ENCODE data around the gene SLC5A11.

SLC5A11 gene

GRCh38 chr16:24915019-24915418 lies 69.3 kb downstream of the SLC5A11 start:
- H3K36me3 ChIP-seq (ENCODE audit: control insufficient read depth in 5 of 5, insufficient read depth in 5 of 5, low read length in 5 of 5): peaks cover 0 to 33% (median 30%) of the 10 kb centered on the region in 5 donors
- H3K9ac ChIP-seq (ENCODE audit: low read length in 5 of 5): no peak overlapping the region
- no peak overlapping the region for H3K27ac ChIP-seq (ENCODE audit: low read depth, low read length)
- H3K4me1 ChIP-seq (ENCODE audit: control insufficient read depth in 5 of 5, insufficient read depth in 5 of 5, low read length in 5 of 5): no peaks in the 10 kb centered on the region
- H3K9me3 ChIP-seq (ENCODE audit: control insufficient read depth in 5 of 5, low read length in 5 of 5): peaks cover 0 to 4% (median 0%) of the 10 kb centered on the region in 5 donors
- H3K4me3 ChIP-seq (ENCODE audit: low read depth in 1 of 5, low read length in 5 of 5): no peak overlapping the region
- H3K27me3 ChIP-seq (ENCODE audit: control insufficient read depth in 5 of 5, insufficient read depth in 4 of 5, low read length in 5 of 5): no peaks in the 10 kb centered on the region

DNA sequence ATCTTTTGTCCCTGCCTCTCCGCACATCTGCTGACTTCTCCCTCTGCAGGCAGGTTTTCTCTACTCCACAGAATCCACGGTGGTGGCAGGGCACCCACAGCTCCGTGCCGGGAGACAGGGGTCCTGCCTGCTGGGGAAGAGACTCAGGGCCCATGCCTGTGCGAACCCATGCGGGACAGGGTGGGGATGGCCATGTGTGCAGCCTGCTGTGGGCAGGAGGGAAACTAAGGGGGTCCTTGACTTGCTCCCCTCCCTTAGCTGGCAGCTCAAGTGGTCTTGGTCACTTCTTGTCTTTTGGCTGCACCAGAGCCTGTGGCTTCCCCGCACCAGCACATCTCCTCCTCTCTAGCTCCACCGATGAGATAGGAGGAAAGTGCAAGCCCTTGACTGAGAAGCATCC lies 69.8 kb downstream of the SLC5A11 start:
- no peak overlapping the region for H3K27ac ChIP-seq (ENCODE audit: low read depth, low read length)
- peaks cover 0 to 38% (median 36%) of the 10 kb centered on the region in 5 donors for H3K36me3 ChIP-seq (ENCODE audit: control insufficient read depth in 5 of 5, insufficient read depth in 5 of 5, low read length in 5 of 5)
- H3K4me3 ChIP-seq (ENCODE audit: low read depth in 1 of 5, low read length in 5 of 5): no peak overlapping the region
- no peaks in the 10 kb centered on the region for H3K4me1 ChIP-seq (ENCODE audit: control insufficient read depth in 5 of 5, insufficient read depth in 5 of 5, low read length in 5 of 5)
- no peak overlapping the region for H3K9ac ChIP-seq (ENCODE audit: low read length in 5 of 5)
- no peaks in the 10 kb centered on the region for H3K27me3 ChIP-seq (ENCODE audit: control insufficient read depth in 5 of 5, insufficient read depth in 4 of 5, low read length in 5 of 5)
- peaks cover 0 to 4% (median 0%) of the 10 kb centered on the region in 5 donors for H3K9me3 ChIP-seq (ENCODE audit: control insufficient read depth in 5 of 5, low read length in 5 of 5)

DNA sequence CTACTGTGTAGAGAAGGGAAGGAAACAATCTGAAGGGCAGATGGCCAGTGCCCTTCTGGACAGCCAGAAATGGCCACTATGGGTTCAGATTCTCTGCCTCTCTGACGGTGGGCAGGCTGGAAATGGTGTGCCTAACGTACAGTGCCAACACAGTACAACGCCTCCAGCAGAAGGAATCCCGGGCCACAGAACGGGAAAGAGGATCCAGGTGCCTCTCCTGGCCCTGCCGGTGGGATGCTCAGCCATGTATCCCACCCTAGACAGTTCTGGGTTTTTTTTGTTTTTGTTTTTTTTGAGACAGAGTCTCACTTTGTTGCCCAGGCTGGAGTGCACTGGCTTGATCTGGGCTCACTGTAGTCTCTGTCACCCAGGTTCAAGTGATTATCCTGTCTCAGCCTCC lies 71.5 kb downstream of the SLC5A11 start:
- no peak overlapping the region for H3K27ac ChIP-seq (ENCODE audit: low read depth, low read length)
- H3K4me1 ChIP-seq (ENCODE audit: control insufficient read depth in 5 of 5, insufficient read depth in 5 of 5, low read length in 5 of 5): no peaks in the 10 kb centered on the region
- H3K4me3 ChIP-seq (ENCODE audit: low read depth in 1 of 5, low read length in 5 of 5): no peak overlapping the region
- H3K36me3 ChIP-seq (ENCODE audit: control insufficient read depth in 5 of 5, insufficient read depth in 5 of 5, low read length in 5 of 5): peaks cover 0 to 54% (median 52%) of the 10 kb centered on the region in 5 donors
- no peaks in the 10 kb centered on the region for H3K27me3 ChIP-seq (ENCODE audit: control insufficient read depth in 5 of 5, insufficient read depth in 4 of 5, low read length in 5 of 5)
- peaks cover 0 to 4% (median 0%) of the 10 kb centered on the region in 5 donors for H3K9me3 ChIP-seq (ENCODE audit: control insufficient read depth in 5 of 5, low read length in 5 of 5)
- no peak overlapping the region for H3K9ac ChIP-seq (ENCODE audit: low read length in 5 of 5)

DNA sequence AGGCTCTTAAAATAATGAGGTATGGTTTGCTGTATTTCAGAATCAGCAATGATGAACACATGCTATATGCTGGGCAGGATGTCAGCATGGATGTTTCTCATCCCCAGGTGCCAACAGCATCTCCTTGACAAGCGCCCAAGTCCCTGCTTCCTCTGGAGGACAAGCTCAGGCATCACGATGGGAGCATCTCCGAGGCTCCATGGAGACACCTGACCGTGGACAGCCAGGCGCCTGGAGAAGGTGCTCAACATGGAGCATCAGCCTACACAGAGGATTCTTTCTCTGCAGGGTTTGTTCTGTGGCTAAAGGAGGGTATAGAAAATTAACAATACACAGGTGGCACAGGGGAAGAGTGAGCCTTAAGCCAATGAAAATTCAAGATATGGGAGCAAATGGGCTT lies 72.1 kb downstream of the SLC5A11 start:
- Histone ChIP-seq H3K27me3 (ENCODE audit: control insufficient read depth in 5 of 5, insufficient read depth in 4 of 5, low read length in 5 of 5) (no peaks in the 10 kb centered on the region), H3K9me3 (ENCODE audit: control insufficient read depth in 5 of 5, low read length in 5 of 5) (peaks cover 0 to 4% (median 0%) of the 10 kb centered on the region in 5 donors), H3K36me3 (ENCODE audit: control insufficient read depth in 5 of 5, insufficient read depth in 5 of 5, low read length in 5 of 5) (peaks cover 0 to 57% (median 52%) of the 10 kb centered on the region in 5 donors), H3K4me3 (ENCODE audit: low read depth in 1 of 5, low read length in 5 of 5) (no peak overlapping the region), H3K9ac (ENCODE audit: low read length in 5 of 5) (no peak overlapping the region), H3K4me1 (ENCODE audit: control insufficient read depth in 5 of 5, insufficient read depth in 5 of 5, low read length in 5 of 5) (no peaks in the 10 kb centered on the region), H3K27ac (ENCODE audit: low read depth, low read length) (no peak overlapping the region)

DNA sequence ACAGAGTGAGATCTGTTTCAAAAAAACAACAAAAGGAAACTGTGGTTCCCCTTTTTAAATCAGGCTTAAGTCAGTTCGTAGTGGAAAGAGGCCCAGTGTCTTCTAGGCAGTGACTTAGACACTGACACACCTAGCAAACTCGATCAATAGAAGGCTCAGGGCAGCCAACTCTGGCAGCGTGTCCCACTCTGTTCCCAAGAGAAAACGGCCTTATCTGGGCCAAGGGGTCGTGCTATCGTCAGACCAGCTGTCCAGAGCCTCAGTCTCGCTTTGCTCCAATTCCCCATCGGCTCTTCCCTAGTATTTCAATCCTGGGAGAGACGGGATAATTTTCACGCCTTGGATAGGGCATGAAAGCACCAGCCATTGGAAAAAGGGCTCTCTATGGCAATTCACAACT lies 72.9 kb downstream of the SLC5A11 start:
- H3K9me3 ChIP-seq (ENCODE audit: control insufficient read depth in 5 of 5, low read length in 5 of 5): peaks cover 0 to 4% (median 0%) of the 10 kb centered on the region in 5 donors
- H3K27me3 ChIP-seq (ENCODE audit: control insufficient read depth in 5 of 5, insufficient read depth in 4 of 5, low read length in 5 of 5): no peaks in the 10 kb centered on the region
- no peak overlapping the region for H3K9ac ChIP-seq (ENCODE audit: low read length in 5 of 5)
- no peak overlapping the region for H3K27ac ChIP-seq (ENCODE audit: low read depth, low read length)
- H3K36me3 ChIP-seq (ENCODE audit: control insufficient read depth in 5 of 5, insufficient read depth in 5 of 5, low read length in 5 of 5): peaks cover 0 to 64% (median 58%) of the 10 kb centered on the region in 5 donors
- no peak overlapping the region for H3K4me3 ChIP-seq (ENCODE audit: low read depth in 1 of 5, low read length in 5 of 5)
- H3K4me1 ChIP-seq (ENCODE audit: control insufficient read depth in 5 of 5, insufficient read depth in 5 of 5, low read length in 5 of 5): no peaks in the 10 kb centered on the region

DNA sequence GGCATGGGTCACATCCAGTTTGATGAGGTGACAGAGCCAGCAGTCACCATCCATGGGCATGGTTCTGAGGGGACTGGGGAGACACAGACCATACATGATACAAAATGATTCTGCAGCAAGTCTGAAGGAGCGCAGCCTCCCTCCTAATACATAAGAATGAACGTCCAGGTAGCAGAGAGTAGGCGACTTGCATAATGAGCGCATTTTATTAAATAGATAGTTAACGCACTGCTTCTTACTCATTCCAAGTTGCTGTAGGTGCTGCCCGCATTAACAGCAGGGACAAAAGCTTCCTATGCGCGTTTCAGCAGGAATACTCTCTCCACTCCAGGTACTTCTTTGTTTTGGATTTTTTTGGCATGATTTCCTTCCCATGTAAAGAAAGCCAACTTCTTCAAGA lies 73.8 kb downstream of the SLC5A11 start:
- Histone ChIP-seq H3K36me3 (ENCODE audit: control insufficient read depth in 5 of 5, insufficient read depth in 5 of 5, low read length in 5 of 5) (peaks cover 0 to 73% (median 62%) of the 10 kb centered on the region in 5 donors), H3K4me1 (ENCODE audit: control insufficient read depth in 5 of 5, insufficient read depth in 5 of 5, low read length in 5 of 5) (no peaks in the 10 kb centered on the region), H3K9me3 (ENCODE audit: control insufficient read depth in 5 of 5, low read length in 5 of 5) (peaks cover 0 to 4% (median 0%) of the 10 kb centered on the region in 5 donors), H3K9ac (ENCODE audit: low read length in 5 of 5) (no peak overlapping the region), H3K4me3 (ENCODE audit: low read depth in 1 of 5, low read length in 5 of 5) (no peak overlapping the region), H3K27me3 (ENCODE audit: control insufficient read depth in 5 of 5, insufficient read depth in 4 of 5, low read length in 5 of 5) (no peaks in the 10 kb centered on the region), H3K27ac (ENCODE audit: low read depth, low read length) (no peak overlapping the region)

DNA sequence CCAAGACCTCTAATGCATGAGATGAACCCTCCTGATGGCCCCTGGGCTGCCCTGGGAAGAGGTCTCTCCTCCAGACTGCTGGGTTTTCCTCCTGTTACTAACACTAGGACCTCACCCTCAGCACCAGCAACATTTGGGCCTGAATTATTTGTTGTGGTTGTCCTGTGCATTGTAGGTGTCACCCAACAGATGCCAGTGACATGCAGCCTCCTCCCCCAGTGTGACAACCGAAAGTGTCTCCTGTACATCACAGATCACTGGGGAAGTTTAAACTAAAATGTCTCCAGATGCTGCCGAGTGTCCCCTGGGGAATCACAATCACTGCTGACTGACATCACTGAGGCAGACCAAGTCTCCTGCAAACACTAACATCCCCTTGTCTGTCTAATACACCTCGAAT lies 74.8 kb downstream of the SLC5A11 start:
- Histone ChIP-seq H3K9ac (ENCODE audit: low read length in 5 of 5) (no peak overlapping the region), H3K4me3 (ENCODE audit: low read depth in 1 of 5, low read length in 5 of 5) (no peak overlapping the region), H3K4me1 (ENCODE audit: control insufficient read depth in 5 of 5, insufficient read depth in 5 of 5, low read length in 5 of 5) (no peaks in the 10 kb centered on the region), H3K9me3 (ENCODE audit: control insufficient read depth in 5 of 5, low read length in 5 of 5) (no peaks in the 10 kb centered on the region), H3K27ac (ENCODE audit: low read depth, low read length) (no peak overlapping the region), H3K36me3 (ENCODE audit: control insufficient read depth in 5 of 5, insufficient read depth in 5 of 5, low read length in 5 of 5) (peaks cover 0 to 83% (median 64%) of the 10 kb centered on the region in 5 donors), H3K27me3 (ENCODE audit: control insufficient read depth in 5 of 5, insufficient read depth in 4 of 5, low read length in 5 of 5) (no peaks in the 10 kb centered on the region)

DNA sequence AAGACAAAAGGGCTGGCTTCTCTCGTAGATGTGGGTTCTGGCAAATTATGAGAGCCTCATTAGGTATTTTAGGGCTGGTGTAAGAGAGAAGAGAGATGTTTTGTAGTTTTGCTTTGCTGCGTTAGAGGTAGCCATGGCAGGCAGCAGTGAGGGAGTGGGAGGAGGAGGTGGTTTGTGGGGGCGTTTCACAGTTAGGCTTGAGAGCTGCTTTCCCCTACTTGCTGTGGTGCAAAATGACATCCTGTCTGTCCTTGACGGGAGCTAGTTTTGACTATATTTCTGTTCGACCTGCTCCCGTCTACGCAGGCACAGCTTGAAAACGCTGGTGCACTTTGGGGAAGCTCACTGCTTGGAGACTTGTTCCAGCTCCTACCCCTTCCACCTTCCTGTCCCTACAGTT lies 75.5 kb downstream of the SLC5A11 start:
- Histone ChIP-seq H3K36me3 (ENCODE audit: control insufficient read depth in 5 of 5, insufficient read depth in 5 of 5, low read length in 5 of 5) (peaks cover 0 to 84% (median 65%) of the 10 kb centered on the region in 5 donors), H3K9me3 (ENCODE audit: control insufficient read depth in 5 of 5, low read length in 5 of 5) (no peaks in the 10 kb centered on the region), H3K4me3 (ENCODE audit: low read depth in 1 of 5, low read length in 5 of 5) (no peak overlapping the region), H3K27ac (ENCODE audit: low read depth, low read length) (no peak overlapping the region), H3K9ac (ENCODE audit: low read length in 5 of 5) (no peak overlapping the region), H3K27me3 (ENCODE audit: control insufficient read depth in 5 of 5, insufficient read depth in 4 of 5, low read length in 5 of 5) (no peaks in the 10 kb centered on the region), H3K4me1 (ENCODE audit: control insufficient read depth in 5 of 5, insufficient read depth in 5 of 5, low read length in 5 of 5) (no peaks in the 10 kb centered on the region)

- Histone ChIP-seq H3K4me3 (ENCODE audit: low read depth in 1 of 5, low read length in 5 of 5) (no peak overlapping the region), H3K27ac (ENCODE audit: low read depth, low read length) (no peak overlapping the region), H3K4me1 (ENCODE audit: control insufficient read depth in 5 of 5, insufficient read depth in 5 of 5, low read length in 5 of 5) (no peaks in the 10 kb centered on the region), H3K36me3 (ENCODE audit: control insufficient read depth in 5 of 5, insufficient read depth in 5 of 5, low read length in 5 of 5) (peaks cover 10 to 84% (median 60%) of the 10 kb centered on the region in 5 donors), H3K27me3 (ENCODE audit: control insufficient read depth in 5 of 5, insufficient read depth in 4 of 5, low read length in 5 of 5) (no peaks in the 10 kb centered on the region), H3K9me3 (ENCODE audit: control insufficient read depth in 5 of 5, low read length in 5 of 5) (no peaks in the 10 kb centered on the region), H3K9ac (ENCODE audit: low read length in 5 of 5) (no peak overlapping the region)
Observed at GRCh38 chr16:24925163-24925562, 79.4 kb downstream of the SLC5A11 start.

- H3K27ac ChIP-seq (ENCODE audit: low read depth, low read length): no peak overlapping the region
- H3K4me1 ChIP-seq (ENCODE audit: control insufficient read depth in 5 of 5, insufficient read depth in 5 of 5, low read length in 5 of 5): no peaks in the 10 kb centered on the region
- no peak overlapping the region for H3K9ac ChIP-seq (ENCODE audit: low read length in 5 of 5)
- no peak overlapping the region for H3K4me3 ChIP-seq (ENCODE audit: low read depth in 1 of 5, low read length in 5 of 5)
- no peaks in the 10 kb centered on the region for H3K9me3 ChIP-seq (ENCODE audit: control insufficient read depth in 5 of 5, low read length in 5 of 5)
- no peaks in the 10 kb centered on the region for H3K27me3 ChIP-seq (ENCODE audit: control insufficient read depth in 5 of 5, insufficient read depth in 4 of 5, low read length in 5 of 5)
- peaks cover 14 to 87% (median 72%) of the 10 kb centered on the region in 5 donors for H3K36me3 ChIP-seq (ENCODE audit: control insufficient read depth in 5 of 5, insufficient read depth in 5 of 5, low read length in 5 of 5)
Observed at GRCh38 chr16:24929409-24929808, 83.6 kb downstream of the SLC5A11 start.

GRCh38 chr16:24930440-24930839 lies 84.7 kb downstream of the SLC5A11 start:
- H3K27me3 ChIP-seq (ENCODE audit: control insufficient read depth in 5 of 5, insufficient read depth in 4 of 5, low read length in 5 of 5): no peaks in the 10 kb centered on the region
- H3K4me3 ChIP-seq (ENCODE audit: low read depth in 1 of 5, low read length in 5 of 5): no peak overlapping the region
- no peak overlapping the region for H3K9ac ChIP-seq (ENCODE audit: low read length in 5 of 5)
- H3K36me3 ChIP-seq (ENCODE audit: control insufficient read depth in 5 of 5, insufficient read depth in 5 of 5, low read length in 5 of 5): peaks cover 14 to 88% (median 76%) of the 10 kb centered on the region in 5 donors
- H3K9me3 ChIP-seq (ENCODE audit: control insufficient read depth in 5 of 5, low read length in 5 of 5): no peaks in the 10 kb centered on the region
- H3K4me1 ChIP-seq (ENCODE audit: control insufficient read depth in 5 of 5, insufficient read depth in 5 of 5, low read length in 5 of 5): no peaks in the 10 kb centered on the region
- H3K27ac ChIP-seq (ENCODE audit: low read depth, low read length): no peak overlapping the region

Data from subcutaneous abdominal adipose tissue (tissue), 5 donors.